SU-DHL-6 (cell line): ENCODE data around the gene GRIK4.

Source experiments
- H2AFZ ChIP-seq: fragments of 200-600 bp; sonication (generic); 2 replicates; pipeline ENCODE4 v1.6.1; 2014; ENCODE audit warnings: low read depth, mild to moderate bottlenecking, moderate library complexity, mixed read lengths, antibody characterized with exemption, low read length; ENCODE audit not compliant: severe bottlenecking
- H3F3A ChIP-seq: fragments of 200-600 bp; shearing (Covaris generic); 2 replicates; pipeline ENCODE4 v1.6.0; 2016; ENCODE audit warnings: antibody characterized with exemption, mild to moderate bottlenecking; ENCODE audit not compliant: insufficient read depth
- H3K27ac ChIP-seq: fragments of 200-600 bp; sonication (generic); 2 replicates; pipeline ENCODE4 v1.5.1; 2016; ENCODE audit warnings: low read depth, mild to moderate bottlenecking, low read length, moderate library complexity, mixed read lengths
- H3K27me3 ChIP-seq: fragments of 200-600 bp; sonication (generic), shearing (Covaris generic); 2 replicates; pipeline ENCODE4 v1.6.0; 2014; ENCODE audit warnings: mild to moderate bottlenecking, low read length
- H3K36me3 ChIP-seq: fragments of 200-600 bp; sonication (generic); 2 replicates; pipeline ENCODE4 v1.6.1; 2014; ENCODE audit warnings: mild to moderate bottlenecking, low read length, mixed read lengths
- H3K4me2 ChIP-seq: fragments of 300-600, 200-600 bp; shearing (Covaris generic), sonication (generic); 2 replicates; pipeline ENCODE4 v1.6.0; 2014; ENCODE audit warnings: low read length, low read depth, mild to moderate bottlenecking; ENCODE audit not compliant: poor library complexity, severe bottlenecking
- H3K4me3 ChIP-seq: fragments of 200-600 bp; sonication (generic); 2 replicates; pipeline ENCODE4 v1.5.1; 2014; ENCODE audit warnings: antibody characterized with exemption, low read length, mild to moderate bottlenecking, mixed read lengths; ENCODE audit not compliant: insufficient read depth, poor library complexity, severe bottlenecking
- H3K79me2 ChIP-seq: fragments of 200-600 bp; sonication (generic); 2 replicates; pipeline ENCODE4 v1.6.1; 2014; ENCODE audit warnings: mild to moderate bottlenecking, low read length, moderate library complexity; ENCODE audit not compliant: insufficient read depth
- H3K9ac ChIP-seq: fragments of 200-600 bp; sonication (generic); 2 replicates; pipeline ENCODE4 v1.7.0; 2014; ENCODE audit warnings: mild to moderate bottlenecking, low read length
- H3K9me2 ChIP-seq: fragments of 200-600 bp; sonication (generic); replicated peaks from 2 replicates; pipeline ENCODE4 v1.6.1; 2014; ENCODE audit warnings: low read length; ENCODE audit not compliant: insufficient read depth
- H3K9me3 ChIP-seq: fragments of 200-600 bp; sonication (generic); 2 replicates; pipeline ENCODE4 v1.6.1; 2014; ENCODE audit warnings: low read length, mixed read lengths; ENCODE audit not compliant: insufficient read depth
- H4K20me1 ChIP-seq: fragments of 200-600 bp; sonication (generic); 2 replicates; pipeline ENCODE4 v1.6.1; 2014; ENCODE audit warnings: low read depth, mild to moderate bottlenecking, antibody characterized with exemption, low read length, moderate library complexity, mixed read lengths
- EZH2phosphoT487 ChIP-seq: fragments of 200-600 bp; sonication (generic), shearing (Covaris generic); conservative IDR thresholded peaks from 2 replicates; pipeline ENCODE4 v1.6.1; 2018; ENCODE audit warnings: mild to moderate bottlenecking, antibody characterized with exemption, low read length, moderate library complexity, mixed read lengths
- TF ChIP-seq, protein P1 (sequence below): fragments of 200-600 bp; sonication (generic); IDR thresholded peaks from one replicate; pipeline ENCODE4 v1.5.1; 2017; ENCODE audit warnings: antibody characterized with exemption, mild to moderate bottlenecking, low read length, moderate library complexity; ENCODE audit not compliant: insufficient read depth, poor library complexity, severe bottlenecking

The GRIK4 gene

DNA sequence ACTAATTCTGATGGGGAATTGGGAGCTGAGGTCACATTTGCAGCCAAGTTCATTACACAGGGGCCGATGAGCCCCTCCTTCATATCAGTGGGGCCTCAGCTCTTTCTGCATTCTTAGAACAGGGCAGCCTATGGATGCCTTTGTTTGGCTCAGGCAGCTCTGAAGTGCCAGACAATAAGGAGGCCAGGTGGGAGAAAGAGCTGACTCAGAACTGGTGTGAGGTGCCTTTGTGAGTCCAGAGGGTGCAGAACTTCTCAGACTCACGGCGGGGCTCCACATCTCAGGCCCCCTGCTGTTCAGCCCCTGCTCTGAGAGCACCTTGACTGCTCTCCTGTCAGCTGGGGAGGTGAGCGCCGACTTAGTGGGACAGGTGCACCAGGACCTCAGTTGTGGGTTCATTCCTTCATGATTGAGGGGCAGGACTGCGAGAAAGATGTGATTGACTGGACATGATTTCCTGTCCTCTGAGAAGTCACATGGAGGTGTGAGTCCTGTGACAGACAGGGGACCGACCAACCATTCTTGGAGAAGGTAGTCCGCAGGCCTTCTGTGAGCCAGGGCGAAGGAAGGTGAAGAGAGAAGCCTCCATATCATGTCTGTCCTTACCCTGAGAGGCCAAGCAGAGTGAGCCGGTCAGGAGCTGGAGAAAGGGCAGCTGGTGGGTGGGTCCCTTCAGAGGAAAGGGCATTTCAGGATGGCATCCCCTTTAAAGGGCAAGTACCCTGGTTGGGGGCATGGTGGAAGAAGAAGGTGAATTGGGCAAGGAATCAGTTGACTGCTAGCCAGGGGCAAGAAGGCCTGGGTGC is 267.3 kb downstream of the GRIK4 start:
- Histone ChIP-seq H3K4me2 (no peak overlapping the region), H3F3A (no peaks in the 10 kb centered on the region), H2AFZ (no peak overlapping the region), H3K79me2 (no peaks in the 10 kb centered on the region), H3K9me3 (no peaks in the 10 kb centered on the region), H4K20me1 (no peaks in the 10 kb centered on the region), H3K9ac (no peak overlapping the region), H3K27me3 (no peaks in the 10 kb centered on the region), H3K4me3 (no peak overlapping the region), H3K27ac (no peak overlapping the region), H3K9me2 (no peaks in the 10 kb centered on the region), H3K36me3 (no peaks in the 10 kb centered on the region)
- TF ChIP-seq EZH2phosphoT487 = no peak
- TF ChIP-seq, protein P1, sequence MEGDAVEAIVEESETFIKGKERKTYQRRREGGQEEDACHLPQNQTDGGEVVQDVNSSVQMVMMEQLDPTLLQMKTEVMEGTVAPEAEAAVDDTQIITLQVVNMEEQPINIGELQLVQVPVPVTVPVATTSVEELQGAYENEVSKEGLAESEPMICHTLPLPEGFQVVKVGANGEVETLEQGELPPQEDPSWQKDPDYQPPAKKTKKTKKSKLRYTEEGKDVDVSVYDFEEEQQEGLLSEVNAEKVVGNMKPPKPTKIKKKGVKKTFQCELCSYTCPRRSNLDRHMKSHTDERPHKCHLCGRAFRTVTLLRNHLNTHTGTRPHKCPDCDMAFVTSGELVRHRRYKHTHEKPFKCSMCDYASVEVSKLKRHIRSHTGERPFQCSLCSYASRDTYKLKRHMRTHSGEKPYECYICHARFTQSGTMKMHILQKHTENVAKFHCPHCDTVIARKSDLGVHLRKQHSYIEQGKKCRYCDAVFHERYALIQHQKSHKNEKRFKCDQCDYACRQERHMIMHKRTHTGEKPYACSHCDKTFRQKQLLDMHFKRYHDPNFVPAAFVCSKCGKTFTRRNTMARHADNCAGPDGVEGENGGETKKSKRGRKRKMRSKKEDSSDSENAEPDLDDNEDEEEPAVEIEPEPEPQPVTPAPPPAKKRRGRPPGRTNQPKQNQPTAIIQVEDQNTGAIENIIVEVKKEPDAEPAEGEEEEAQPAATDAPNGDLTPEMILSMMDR = no peak

DNA sequence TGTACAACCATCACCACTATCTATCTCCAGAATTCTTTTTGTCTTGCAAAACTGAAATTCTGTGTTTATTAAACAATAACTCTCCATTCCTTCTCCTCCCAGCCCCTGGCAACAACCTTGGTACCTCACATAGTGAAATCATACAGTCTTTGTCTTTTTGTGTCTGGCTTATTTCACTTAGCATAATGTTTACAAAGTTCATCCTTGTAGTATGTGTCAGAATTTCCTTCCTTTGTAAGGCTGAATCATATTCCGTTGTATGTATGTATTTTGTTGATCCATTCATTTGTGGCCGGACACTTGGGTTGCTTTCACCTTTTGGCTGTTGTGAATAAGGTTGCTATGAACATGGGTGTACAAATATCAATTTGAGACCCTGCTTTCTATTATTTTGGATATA is 268.7 kb downstream of the GRIK4 start:
- Histone ChIP-seq H3K4me3 (no peak overlapping the region), H3K36me3 (no peaks in the 10 kb centered on the region), H3K79me2 (no peaks in the 10 kb centered on the region), H3K27ac (no peak overlapping the region), H3K9me2 (no peaks in the 10 kb centered on the region), H2AFZ (no peak overlapping the region), H3K4me2 (no peak overlapping the region), H3K9ac (no peak overlapping the region), H3F3A (no peaks in the 10 kb centered on the region), H4K20me1 (no peaks in the 10 kb centered on the region), H3K27me3 (no peaks in the 10 kb centered on the region), H3K9me3 (no peaks in the 10 kb centered on the region)
- TF ChIP-seq, protein P1 = no peak
- TF ChIP-seq EZH2phosphoT487 = no peak

DNA sequence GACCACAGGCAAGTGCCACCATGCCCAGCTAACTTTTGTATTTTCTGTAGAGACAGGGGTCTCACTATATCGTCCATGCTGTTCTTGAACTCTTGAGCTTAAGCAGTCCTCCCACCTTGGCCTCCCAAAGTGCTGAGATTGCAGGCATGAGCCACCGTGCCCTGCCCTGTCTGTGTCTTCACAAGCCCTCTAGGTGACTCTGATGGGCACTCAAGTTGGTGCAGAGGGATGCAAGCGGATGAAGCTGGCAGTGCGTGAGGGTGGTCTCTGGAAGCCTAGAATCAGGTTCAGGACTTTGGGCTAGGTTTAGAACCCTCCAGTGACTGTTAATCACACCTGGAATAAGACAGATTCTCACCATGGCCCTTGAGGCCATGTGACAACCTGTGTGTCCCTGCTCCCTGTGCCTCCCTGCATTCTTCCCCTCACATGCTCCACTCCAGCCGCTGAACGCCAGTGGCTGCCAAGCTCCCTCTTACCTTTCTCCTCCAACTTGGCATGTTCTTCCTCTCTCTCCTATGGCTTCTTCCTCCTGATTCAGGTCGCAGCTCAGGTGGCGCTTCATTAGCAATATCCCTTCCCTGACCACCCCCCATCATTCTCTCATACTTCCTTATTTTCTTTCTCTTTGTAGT is 270.1 kb downstream of the GRIK4 start:
- H3K27ac ChIP-seq = no peak overlapping the region
- H3K9me3 ChIP-seq = no peaks in the 10 kb centered on the region
- no peak for TF ChIP-seq EZH2phosphoT487
- TF ChIP-seq, protein P1 = no peak
- H3K79me2 ChIP-seq = no peaks in the 10 kb centered on the region
- no peak overlapping the region for H3K4me3 ChIP-seq
- H3K36me3 ChIP-seq = no peaks in the 10 kb centered on the region
- no peaks in the 10 kb centered on the region for H3K27me3 ChIP-seq
- H2AFZ ChIP-seq = no peak overlapping the region
- no peaks in the 10 kb centered on the region for H3F3A ChIP-seq
- H4K20me1 ChIP-seq = no peaks in the 10 kb centered on the region
- H3K4me2 ChIP-seq = no peak overlapping the region
- no peak overlapping the region for H3K9ac ChIP-seq
- H3K9me2 ChIP-seq = no peaks in the 10 kb centered on the region
